Right kidney (tissue), 1 donor: ENCODE results near the gene RHCE.
A peak's percentile ranks its signal among the peaks of the same experiment; 100 is the strongest.
"Not testable (repeated sequence)": the region's sequence is repeated elsewhere in the genome, so short reads cannot be mapped to it uniquely, and the experiment has no call there.

Source experiments
- DNase-seq: peaks from one replicate; pipeline ENCODE4 v3.0.0-alpha.2; 2016

RHCE gene

GRCh38 chr1:25341746-25342145, 78.9 kb downstream of the RHCE start:
- no peak for DNase-seq

- DNase-seq, result no peak
Observed at GRCh38 chr1:25338986-25339385, 81.6 kb downstream of the RHCE start.

GRCh38 chr1:25338188-25338981, 82.2 kb downstream of the RHCE start, which contains the start of gene TMEM50A:
TMEM50A (plus strand) TSS chr1:25338334; CDS start chr1:25340487, 2,153 bp downstream.
- DNase-seq, result peak; percentile 95

- DNase-seq, result peak; percentile 63
Observed at GRCh38 chr1:25337483-25338187, 83.0 kb downstream of the RHCE start.

GRCh38 chr1:25336922-25337354, 83.7 kb downstream of the RHCE start:
- DNase-seq, result peak; percentile 44

GRCh38 chr1:25329950-25330349, 90.7 kb downstream of the RHCE start:
- not testable (repeated sequence) for DNase-seq

DNA sequence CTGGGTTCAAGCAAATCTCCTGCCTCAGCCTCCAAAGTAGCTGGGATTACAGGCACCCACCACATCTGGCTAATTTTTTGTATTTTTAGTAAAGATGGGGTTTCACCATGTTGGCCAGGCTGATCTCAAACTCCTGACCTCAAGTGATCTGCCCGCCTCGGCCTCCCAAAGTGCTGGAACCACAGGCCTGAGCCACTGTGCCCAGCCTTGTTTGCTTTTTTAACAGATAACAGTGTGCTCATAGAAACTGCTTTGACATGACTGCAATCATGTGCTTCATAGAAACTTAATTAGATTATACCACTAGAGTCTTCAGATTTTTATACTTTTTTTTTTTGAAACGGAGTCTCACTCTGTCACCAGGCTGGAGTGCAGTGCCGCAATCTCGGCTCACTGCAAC, 91.3 kb downstream of the RHCE start:
- DNase-seq, result not testable (repeated sequence)

DNA sequence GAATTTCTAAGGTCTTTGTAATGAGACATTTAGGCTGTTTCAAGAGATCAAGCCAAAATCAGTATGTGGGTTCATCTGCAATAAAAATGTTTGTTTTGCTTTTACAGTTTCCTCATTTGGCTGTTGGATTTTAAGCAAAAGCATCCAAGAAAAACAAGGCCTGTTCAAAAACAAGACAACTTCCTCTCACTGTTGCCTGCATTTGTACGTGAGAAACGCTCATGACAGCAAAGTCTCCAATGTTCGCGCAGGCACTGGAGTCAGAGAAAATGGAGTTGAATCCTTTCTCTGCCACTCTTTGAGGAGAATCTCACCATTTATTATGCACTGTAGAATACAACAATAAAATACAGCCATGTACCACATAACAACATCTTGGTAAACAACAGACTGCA, 91.8 kb downstream of the RHCE start:
- not testable (repeated sequence) for DNase-seq

GRCh38 chr1:25327864-25328790, 92.5 kb downstream of the RHCE start:
- not testable (repeated sequence) for DNase-seq

- not testable (repeated sequence) for DNase-seq
Observed at GRCh38 chr1:25324407-25324806, 96.2 kb downstream of the RHCE start.

DNA sequence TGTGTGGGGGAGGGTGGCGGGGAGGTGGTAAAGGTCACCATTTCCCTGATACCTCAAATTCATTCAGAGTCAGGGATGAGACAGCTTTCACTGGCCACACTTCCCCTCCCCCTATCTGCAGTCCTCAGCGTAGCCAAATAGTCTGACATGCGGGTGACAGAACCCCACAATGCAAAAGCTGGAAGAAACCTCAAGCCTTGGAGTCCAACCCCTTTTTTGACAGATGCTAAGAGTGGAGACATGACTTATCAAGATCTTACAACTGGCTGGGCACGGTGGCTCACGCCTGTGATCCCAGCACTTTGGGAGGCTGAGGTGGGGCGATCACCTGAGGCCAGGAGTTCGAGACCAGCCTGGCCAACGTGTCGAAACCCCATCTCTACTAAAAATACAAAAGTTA, 98.5 kb downstream of the RHCE start:
- DNase-seq, result not testable (repeated sequence)

- DNase-seq, result not testable (repeated sequence)
Observed at GRCh38 chr1:25320314-25320938, 100.2 kb downstream of the RHCE start.

DNA sequence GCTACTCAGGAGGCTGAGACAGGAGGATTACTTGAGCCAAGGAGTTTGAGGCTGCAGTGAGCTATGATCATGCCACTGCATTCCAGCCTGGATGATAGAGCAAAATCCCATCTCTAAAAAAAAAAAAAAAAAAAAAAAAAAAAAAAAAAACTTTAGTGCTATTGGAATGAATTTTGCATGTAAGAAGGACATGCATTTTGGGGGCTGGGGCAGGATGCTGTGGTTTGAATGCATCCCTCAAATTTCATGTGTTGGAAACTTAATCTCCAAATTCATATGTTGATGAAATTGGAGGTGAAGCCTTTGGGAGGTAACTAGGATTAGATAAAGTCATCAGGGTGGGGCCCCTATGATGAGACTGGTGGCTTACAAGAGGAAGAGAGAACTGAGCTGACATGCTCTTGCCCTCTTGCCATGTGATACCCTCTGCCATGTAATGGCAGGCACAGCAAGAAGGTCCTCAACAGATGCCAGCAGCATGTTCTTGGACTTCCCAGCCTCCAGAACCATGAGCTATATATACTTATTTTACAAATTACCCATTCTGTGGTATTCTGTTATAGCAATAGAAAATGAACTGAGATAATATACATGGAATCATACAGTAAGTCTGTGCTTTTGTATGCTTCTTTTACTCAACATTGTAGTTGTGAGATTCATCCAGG, 107.7 kb downstream of the RHCE start:
- DNase-seq, result not testable (repeated sequence)
